Effector memory CD8-positive, alpha-beta T cell (primary cell): Measurements from ENCODE around the gene ZNF438.

Experiments used
- ATAC-seq: fragments of 150-1000 bp; cut with Tn5 transposase; replicated peaks from 2 replicates; pipeline ENCODE4 v1.10.0; 2021; ENCODE audit warnings: mild to moderate bottlenecking, moderate library complexity
- DNase-seq, 3 experiments: peaks; one replicate each; pipeline ENCODE4 v3.0.0; 2021
- H3K27ac Mint-ChIP-seq, 2 donors: one replicate each; pipeline ENCODE4 v1.8.0; 2022; ENCODE audit warnings: mild to moderate bottlenecking in 2 of 2, mixed read lengths in 2 of 2, moderate library complexity in 2 of 2
- H3K27me3 Mint-ChIP-seq, 2 donors: one replicate each; pipeline ENCODE4 v1.8.0; 2022; ENCODE audit warnings: mixed read lengths in 2 of 2
- H3K36me3 Mint-ChIP-seq: one replicate; pipeline ENCODE4 v1.8.0; 2022; ENCODE audit warnings: mild to moderate bottlenecking, moderate library complexity, mixed read lengths; ENCODE audit not compliant: insufficient read depth
- H3K4me1 Mint-ChIP-seq, 2 donors: one replicate each; pipeline ENCODE4 v1.8.0; 2022; ENCODE audit warnings: low read depth in 2 of 2, mixed read lengths in 2 of 2
- H3K4me3 Mint-ChIP-seq, 2 donors: one replicate each; pipeline ENCODE4 v1.8.0; 2022; ENCODE audit warnings: mild to moderate bottlenecking in 2 of 2, mixed read lengths in 2 of 2, moderate library complexity in 2 of 2
- H3K9me3 Mint-ChIP-seq, 2 donors: one replicate each; pipeline ENCODE4 v1.8.0; 2022; ENCODE audit warnings: mixed read lengths in 2 of 2

The ZNF438 gene

DNA sequence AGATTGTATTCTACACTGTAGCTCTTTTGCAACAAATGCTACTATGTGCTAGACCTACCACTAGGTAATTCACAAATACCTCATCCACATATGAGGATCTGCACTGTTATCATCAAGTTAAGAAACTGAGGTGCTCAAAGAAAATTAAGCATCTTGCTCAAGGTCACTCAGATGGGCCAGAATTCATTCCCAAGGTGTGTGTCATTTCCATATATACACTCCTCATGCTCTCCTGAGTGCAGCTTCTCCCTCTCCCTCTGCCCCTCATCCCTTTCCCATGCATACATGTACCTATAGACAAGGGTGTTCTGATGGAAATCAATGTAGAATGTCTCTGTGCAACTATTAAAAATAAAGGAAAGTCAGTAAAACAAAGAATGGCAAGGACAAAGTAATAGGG, 146.2 kb downstream of the ZNF438 start:
- H3K4me1 Mint-ChIP-seq: no peaks in the 10 kb centered on the region
- peaks cover 8% of the 10 kb centered on the region for H3K36me3 Mint-ChIP-seq
- ATAC-seq (no peak), DNase-seq (no peak)
- no peak overlapping the region for H3K4me3 Mint-ChIP-seq
- H3K27ac Mint-ChIP-seq: no peak overlapping the region
- H3K9me3 Mint-ChIP-seq: no peaks in the 10 kb centered on the region
- H3K27me3 Mint-ChIP-seq: no peaks in the 10 kb centered on the region

DNA sequence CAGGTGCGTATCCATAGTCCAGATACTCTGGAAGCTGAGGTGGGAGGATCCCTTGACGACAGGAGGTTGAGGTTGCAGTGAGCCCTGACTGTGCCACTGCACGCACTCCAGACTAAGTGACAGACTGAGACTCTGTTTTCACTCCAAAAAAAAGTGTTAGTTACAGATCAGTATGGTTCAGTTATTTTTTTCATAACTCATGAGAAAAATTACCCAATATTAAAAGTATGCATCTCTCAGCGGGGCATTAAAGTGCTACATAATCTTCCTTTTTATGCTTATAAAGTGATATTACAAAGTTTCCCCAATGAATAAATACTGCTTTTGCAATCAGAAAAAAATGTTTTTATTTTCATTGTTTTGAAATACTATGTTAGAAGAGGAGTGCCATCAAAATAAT, 147.9 kb downstream of the ZNF438 start:
- Mint-ChIP-seq H3K4me3 (no peak overlapping the region), H3K27me3 (no peaks in the 10 kb centered on the region), H3K4me1 (no peaks in the 10 kb centered on the region), H3K36me3 (peaks cover 8% of the 10 kb centered on the region), H3K9me3 (no peaks in the 10 kb centered on the region), H3K27ac (no peak overlapping the region)
- ATAC-seq: no peak
- no peak for DNase-seq

DNA sequence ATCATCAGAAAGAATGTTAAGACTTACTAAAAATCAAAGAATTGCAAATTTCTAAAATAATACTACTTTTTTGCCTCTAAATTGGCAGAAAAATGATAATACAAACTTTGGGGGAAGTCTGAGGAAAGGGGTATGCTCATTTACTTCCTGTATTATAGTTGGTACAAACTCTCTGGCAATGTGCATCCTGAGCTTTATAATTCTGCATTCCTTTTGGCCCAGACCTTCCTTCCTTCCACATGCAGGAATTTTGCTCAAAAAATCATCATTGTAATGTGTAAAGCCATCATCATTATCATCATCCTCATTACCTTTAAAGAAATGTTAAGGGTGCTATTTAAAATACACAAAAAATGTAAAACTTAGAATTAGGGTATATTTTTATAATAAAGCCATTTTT, 148.5 kb downstream of the ZNF438 start:
- DNase-seq (no peak), ATAC-seq (no peak)
- Mint-ChIP-seq H3K9me3 (no peaks in the 10 kb centered on the region), H3K36me3 (peaks cover 8% of the 10 kb centered on the region), H3K27me3 (no peaks in the 10 kb centered on the region), H3K27ac (no peak overlapping the region), H3K4me1 (no peaks in the 10 kb centered on the region), H3K4me3 (no peak overlapping the region)

DNA sequence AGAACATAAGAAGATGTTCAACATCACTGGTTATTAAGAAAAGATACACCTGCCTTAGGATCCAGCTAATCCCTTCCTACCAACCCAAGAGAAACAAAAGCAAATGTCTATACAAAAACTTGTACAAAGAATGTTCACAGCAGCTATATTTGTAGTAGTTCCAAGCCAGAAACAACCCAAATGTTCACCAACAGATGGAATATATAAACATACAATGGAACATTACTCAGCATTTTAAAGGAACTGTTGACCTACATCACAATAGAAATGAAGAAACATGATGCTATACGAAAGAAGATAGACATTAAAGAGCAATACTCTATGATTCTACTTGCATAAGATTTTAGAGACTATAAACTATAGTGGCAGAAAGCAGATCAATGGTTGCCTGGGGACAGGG, 149.4 kb downstream of the ZNF438 start:
- H3K4me1 Mint-ChIP-seq: no peaks in the 10 kb centered on the region
- no peak for DNase-seq
- no peak overlapping the region for H3K4me3 Mint-ChIP-seq
- H3K27me3 Mint-ChIP-seq: no peaks in the 10 kb centered on the region
- no peak overlapping the region for H3K27ac Mint-ChIP-seq
- ATAC-seq: no peak
- H3K36me3 Mint-ChIP-seq: peaks cover 6% of the 10 kb centered on the region
- H3K9me3 Mint-ChIP-seq: no peaks in the 10 kb centered on the region

DNA sequence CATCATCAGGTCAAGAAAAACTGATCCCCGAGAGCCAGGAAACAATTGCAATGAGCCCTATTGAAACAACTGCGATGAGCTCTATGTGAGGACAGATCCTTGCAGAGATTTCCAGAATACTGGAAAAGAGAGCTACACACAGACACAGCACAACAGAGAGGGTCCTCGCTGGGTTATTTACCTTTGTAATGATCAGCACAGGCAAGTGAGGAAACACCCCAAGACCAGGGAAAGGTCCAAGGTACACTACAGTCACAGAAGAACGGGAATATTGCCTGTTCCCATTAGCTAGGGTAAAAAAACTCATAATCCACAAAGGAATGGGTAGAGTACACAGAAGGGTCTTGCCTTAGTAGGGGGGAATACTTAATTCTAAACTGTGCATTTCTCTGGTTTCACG, 152.7 kb downstream of the ZNF438 start:
- H3K27ac Mint-ChIP-seq: no peak overlapping the region
- H3K4me1 Mint-ChIP-seq: no peaks in the 10 kb centered on the region

DNA sequence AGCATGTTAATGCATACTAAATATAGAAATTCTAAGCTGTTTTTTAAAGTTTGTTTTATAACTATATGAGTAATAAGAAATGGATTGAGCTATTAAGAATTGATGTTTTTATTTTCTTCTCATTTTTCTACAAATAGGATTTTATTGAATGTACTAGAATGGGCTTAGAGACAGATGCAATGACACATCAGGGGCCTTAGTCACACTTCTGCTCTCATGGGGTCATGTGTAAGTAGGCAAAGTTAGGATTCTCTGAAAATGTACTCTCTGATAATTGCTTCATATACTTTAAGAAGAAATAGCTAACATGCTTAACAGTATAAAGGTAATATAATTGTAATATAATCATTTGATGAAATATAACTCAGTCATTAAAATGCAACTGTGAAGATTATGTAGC, 154.6 kb downstream of the ZNF438 start:
- Mint-ChIP-seq H3K27ac (no peak overlapping the region), H3K36me3 (peaks cover 4% of the 10 kb centered on the region), H3K4me1 (no peaks in the 10 kb centered on the region), H3K9me3 (no peaks in the 10 kb centered on the region), H3K27me3 (no peaks in the 10 kb centered on the region), H3K4me3 (no peak overlapping the region)
- no peak for ATAC-seq
- no peak for DNase-seq

More for the DNA sequence above, 152.7 kb downstream of the ZNF438 start:
- Mint-ChIP-seq H3K27me3 (no peaks in the 10 kb centered on the region), H3K9me3 (no peaks in the 10 kb centered on the region), H3K4me3 (no peak overlapping the region), H3K36me3 (peaks cover 4% of the 10 kb centered on the region)
- DNase-seq (no peak), ATAC-seq (no peak)

DNA sequence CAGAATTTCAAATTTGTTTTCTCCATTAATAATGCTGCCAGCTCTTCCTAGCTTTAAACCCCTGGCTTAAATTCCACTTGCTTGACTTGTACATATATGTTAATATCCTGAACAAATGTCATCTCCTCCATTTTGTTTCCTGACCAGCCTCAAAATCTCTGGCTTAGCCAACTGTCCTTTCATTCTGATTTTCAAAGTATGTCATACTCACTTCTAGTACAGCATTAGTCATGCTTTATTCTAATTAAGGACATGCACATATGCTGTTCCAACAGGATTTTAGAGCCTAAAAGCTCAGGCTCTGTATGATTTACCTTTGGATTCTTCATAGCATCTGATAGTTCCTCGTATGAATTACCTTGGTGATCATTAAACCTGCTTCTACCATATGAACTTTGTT, 158.3 kb downstream of the ZNF438 start:
- H3K4me1 Mint-ChIP-seq: no peaks in the 10 kb centered on the region
- H3K4me3 Mint-ChIP-seq: no peak overlapping the region
- no peak overlapping the region for H3K27ac Mint-ChIP-seq
- H3K27me3 Mint-ChIP-seq: no peaks in the 10 kb centered on the region
- no peak for DNase-seq
- no peak for ATAC-seq
- H3K36me3 Mint-ChIP-seq: peaks cover 3% of the 10 kb centered on the region
- H3K9me3 Mint-ChIP-seq: no peaks in the 10 kb centered on the region

DNA sequence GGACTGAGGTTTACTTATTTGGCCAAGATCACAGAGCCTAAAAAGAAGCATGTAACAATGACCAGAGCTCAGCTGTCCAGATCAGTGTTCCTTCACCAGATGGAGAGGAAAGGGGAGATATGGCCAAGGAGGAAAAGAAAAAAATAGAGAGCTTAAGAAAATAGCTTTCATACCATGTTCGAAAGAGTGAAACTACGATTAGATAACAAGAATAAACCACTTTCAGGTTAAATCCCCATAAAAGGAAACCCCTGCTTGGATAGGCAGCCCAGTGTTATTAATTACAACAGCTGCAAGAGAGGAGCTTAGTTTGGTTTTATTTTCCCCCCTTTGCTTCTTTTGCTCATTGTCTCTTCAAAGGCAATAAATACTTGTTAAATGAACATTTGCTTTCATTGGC, 160.8 kb downstream of the ZNF438 start:
- no peak overlapping the region for H3K4me3 Mint-ChIP-seq
- no peak overlapping the region for H3K27ac Mint-ChIP-seq
- no peaks in the 10 kb centered on the region for H3K9me3 Mint-ChIP-seq
- peaks cover 3% of the 10 kb centered on the region for H3K36me3 Mint-ChIP-seq
- H3K4me1 Mint-ChIP-seq: no peaks in the 10 kb centered on the region
- ATAC-seq (no peak), DNase-seq (no peak)
- no peaks in the 10 kb centered on the region for H3K27me3 Mint-ChIP-seq

DNA sequence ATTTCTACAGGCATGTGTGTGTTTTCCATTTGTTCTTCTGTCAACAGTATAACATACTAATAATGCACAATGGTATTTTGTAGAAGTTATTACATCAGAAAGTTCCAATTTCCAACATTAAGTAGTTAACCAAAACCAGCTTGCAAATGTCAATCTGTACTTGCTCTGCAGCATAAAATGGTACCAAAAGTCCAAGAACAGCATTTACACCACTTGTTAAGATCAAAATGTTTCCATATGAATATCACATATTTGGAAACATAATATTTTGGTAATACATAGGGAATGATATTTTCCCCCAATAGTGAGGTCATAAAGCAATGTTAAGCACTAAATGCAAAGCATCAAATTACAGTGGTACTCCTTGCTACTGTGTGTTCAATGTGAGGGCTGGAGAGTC, 162.1 kb downstream of the ZNF438 start:
- ATAC-seq (no peak), DNase-seq (no peak)
- H3K4me1 Mint-ChIP-seq: no peaks in the 10 kb centered on the region
- H3K27ac Mint-ChIP-seq: no peak overlapping the region
- no peak overlapping the region for H3K4me3 Mint-ChIP-seq
- H3K27me3 Mint-ChIP-seq: no peaks in the 10 kb centered on the region
- H3K9me3 Mint-ChIP-seq: no peaks in the 10 kb centered on the region
- peaks cover 3% of the 10 kb centered on the region for H3K36me3 Mint-ChIP-seq

DNA sequence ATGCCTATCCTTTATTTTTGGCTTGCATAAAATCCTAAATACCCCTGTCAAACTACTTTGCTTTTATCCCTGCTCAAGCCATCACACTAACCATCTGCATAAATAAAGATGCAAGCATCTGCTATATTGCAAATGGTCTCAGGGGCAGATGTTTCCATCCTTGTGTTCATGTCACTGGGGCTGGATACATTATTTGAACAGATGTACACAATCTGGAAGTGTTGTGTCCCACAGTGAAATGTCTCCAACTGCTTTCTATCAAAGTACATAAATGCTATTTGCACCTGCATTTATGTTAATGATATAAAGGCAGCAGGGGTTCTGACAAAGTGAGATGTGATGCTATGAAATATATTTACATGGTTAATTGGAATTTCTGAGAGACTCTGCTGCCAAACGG, 163.1 kb downstream of the ZNF438 start:
- H3K27ac Mint-ChIP-seq: no peak overlapping the region

DNA sequence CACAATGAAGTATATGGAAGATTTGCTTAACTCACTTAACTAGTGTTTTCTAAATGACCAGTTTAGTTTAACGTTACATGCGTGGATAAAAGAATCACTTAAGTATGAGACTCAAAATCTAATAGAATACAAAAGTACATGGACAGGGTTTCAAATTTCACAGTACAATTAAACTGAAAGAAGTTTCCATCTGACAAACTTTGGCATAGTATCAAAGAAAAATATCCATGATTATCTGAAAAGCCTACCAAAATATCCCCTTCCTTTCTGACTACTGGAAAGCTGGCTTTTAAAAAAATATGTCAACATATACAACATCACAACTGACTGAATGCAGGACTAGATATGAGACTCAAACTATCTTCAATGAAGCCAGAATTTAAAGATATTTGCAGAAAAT, 164.8 kb downstream of the ZNF438 start:
- H3K27me3 Mint-ChIP-seq: no peaks in the 10 kb centered on the region
- no peak overlapping the region for H3K27ac Mint-ChIP-seq
- H3K9me3 Mint-ChIP-seq: no peaks in the 10 kb centered on the region
- no peak overlapping the region for H3K4me3 Mint-ChIP-seq
- ATAC-seq (no peak), DNase-seq (no peak)
- no peaks in the 10 kb centered on the region for H3K4me1 Mint-ChIP-seq
- peaks cover 7% of the 10 kb centered on the region for H3K36me3 Mint-ChIP-seq

More for the DNA sequence above, 163.1 kb downstream of the ZNF438 start:
- ATAC-seq (no peak), DNase-seq (no peak)
- no peaks in the 10 kb centered on the region for H3K9me3 Mint-ChIP-seq
- H3K4me3 Mint-ChIP-seq: no peak overlapping the region
- H3K4me1 Mint-ChIP-seq: no peaks in the 10 kb centered on the region
- H3K27me3 Mint-ChIP-seq: no peaks in the 10 kb centered on the region
- peaks cover 7% of the 10 kb centered on the region for H3K36me3 Mint-ChIP-seq

DNA sequence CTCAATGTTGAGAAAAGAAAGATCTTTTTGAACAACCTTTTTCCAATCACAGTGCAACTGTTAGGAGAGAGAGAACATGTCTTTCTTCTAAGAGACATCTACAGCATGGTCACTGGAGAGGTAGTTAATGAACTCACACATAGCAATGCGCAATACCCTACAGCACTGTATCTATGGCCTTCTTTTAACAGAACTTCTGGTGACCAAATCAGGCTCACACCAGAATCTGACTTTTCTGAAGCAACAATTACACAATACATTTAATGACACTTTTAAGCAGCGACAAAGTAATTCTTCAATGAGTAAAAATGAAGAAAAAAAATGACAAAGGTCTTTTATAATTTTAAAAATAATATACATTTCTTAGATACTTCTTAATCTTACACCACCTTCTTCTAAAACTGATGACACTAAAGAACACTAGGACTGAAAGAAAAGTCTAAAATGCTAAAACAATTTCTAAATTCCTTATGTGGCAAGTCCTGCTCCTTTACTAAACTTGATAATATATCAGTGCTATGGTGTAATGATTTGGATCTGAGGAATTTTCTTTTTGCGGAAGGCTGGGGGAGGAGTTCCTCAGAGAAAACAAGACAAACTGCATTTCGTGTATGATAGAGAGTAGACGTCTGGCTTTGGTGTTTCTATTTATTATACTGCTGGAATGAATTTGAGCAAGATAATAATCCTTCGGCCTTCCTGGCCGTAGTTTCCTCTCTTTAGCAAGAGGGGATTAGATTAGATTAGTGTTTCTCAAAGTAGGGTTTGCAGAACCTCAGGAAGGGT, 166.3 kb downstream of the ZNF438 start:
- H3K36me3 Mint-ChIP-seq: peaks cover 7% of the 10 kb centered on the region
- no peaks in the 10 kb centered on the region for H3K27me3 Mint-ChIP-seq
- ATAC-seq: no peak
- no peak for DNase-seq
- peak overlapping the region in 1 of 2 donors; percentile 8 for H3K27ac Mint-ChIP-seq
- H3K9me3 Mint-ChIP-seq: no peaks in the 10 kb centered on the region
- no peaks in the 10 kb centered on the region for H3K4me1 Mint-ChIP-seq
- no peak overlapping the region for H3K4me3 Mint-ChIP-seq

DNA sequence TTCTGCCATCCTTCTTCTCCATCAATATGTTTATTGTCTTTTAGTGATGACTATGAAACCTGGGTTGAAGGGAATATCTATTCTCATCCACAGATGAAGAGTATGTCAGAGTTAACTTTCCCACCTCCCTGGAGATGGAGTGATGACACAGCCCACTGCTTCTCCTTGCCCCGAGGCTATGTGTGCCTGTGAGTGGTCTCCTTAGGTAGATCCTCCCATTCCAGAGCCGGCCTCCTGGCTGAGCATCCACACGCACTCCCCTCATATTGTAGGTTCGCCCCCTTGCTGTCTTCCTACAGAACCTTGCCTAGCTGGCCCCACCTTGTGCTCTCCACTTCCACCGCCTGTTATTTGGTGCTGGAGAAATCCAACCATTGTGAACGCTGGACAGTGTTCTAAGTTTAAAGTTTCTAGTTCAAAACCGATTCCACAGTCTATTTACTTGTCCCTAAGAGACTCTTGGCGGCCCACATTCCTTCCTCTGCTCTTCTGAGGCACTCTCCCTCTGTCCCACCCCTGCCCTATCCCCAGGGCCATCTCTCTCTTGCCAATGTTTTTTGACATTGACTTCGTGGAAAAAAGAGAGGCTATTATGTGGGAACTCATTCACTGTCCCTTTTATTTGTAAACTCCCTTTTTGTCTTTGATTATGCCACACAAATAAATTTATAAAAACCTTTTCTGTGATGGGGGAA, 168.0 kb downstream of the ZNF438 start:
- no peak overlapping the region for H3K27ac Mint-ChIP-seq
- DNase-seq: no peak

DNA sequence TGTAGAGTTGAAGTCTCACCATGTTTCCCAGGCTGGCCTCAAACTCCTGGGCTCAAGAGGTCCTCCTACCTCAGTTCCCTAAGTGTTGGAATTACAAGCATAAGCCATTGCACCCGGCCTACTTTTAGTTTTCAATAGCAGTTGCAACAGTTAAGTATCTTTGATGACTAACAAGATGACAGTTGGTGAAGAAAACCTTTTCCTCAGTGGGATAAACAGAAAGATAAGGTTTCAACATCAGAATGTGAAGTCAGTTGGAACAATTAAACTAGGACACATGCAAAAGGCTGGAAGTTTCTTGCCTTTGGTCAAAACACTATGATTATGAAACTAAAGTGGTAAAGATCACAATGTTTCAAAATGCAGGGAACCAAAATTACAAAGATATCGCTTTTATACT, 169.2 kb downstream of the ZNF438 start:
- Mint-ChIP-seq H3K27ac (no peak overlapping the region), H3K27me3 (no peaks in the 10 kb centered on the region), H3K36me3 (peaks cover 4% of the 10 kb centered on the region), H3K9me3 (no peaks in the 10 kb centered on the region), H3K4me1 (peaks cover 0 to 2% of the 10 kb centered on the region in 2 donors), H3K4me3 (no peak overlapping the region)
- DNase-seq (no peak), ATAC-seq (no peak)

More for the DNA sequence above, 168.0 kb downstream of the ZNF438 start:
- H3K4me3 Mint-ChIP-seq: no peak overlapping the region
- H3K27me3 Mint-ChIP-seq: no peaks in the 10 kb centered on the region
- ATAC-seq: no peak
- H3K9me3 Mint-ChIP-seq: no peaks in the 10 kb centered on the region
- peaks cover 4% of the 10 kb centered on the region for H3K36me3 Mint-ChIP-seq
- no peaks in the 10 kb centered on the region for H3K4me1 Mint-ChIP-seq
